HG02943 (cell line): ENCODE measurements around the gene CFAP43.

Source experiments
- ATAC-seq: cut with Tn5 transposase; IDR thresholded peaks from one replicate; pipeline ENCODE4 v1.9.1; 2021; ENCODE audit warnings: mild to moderate bottlenecking, low read depth, moderate library complexity; ENCODE audit not compliant: unreplicated experiment

Gene CFAP43, protein sequence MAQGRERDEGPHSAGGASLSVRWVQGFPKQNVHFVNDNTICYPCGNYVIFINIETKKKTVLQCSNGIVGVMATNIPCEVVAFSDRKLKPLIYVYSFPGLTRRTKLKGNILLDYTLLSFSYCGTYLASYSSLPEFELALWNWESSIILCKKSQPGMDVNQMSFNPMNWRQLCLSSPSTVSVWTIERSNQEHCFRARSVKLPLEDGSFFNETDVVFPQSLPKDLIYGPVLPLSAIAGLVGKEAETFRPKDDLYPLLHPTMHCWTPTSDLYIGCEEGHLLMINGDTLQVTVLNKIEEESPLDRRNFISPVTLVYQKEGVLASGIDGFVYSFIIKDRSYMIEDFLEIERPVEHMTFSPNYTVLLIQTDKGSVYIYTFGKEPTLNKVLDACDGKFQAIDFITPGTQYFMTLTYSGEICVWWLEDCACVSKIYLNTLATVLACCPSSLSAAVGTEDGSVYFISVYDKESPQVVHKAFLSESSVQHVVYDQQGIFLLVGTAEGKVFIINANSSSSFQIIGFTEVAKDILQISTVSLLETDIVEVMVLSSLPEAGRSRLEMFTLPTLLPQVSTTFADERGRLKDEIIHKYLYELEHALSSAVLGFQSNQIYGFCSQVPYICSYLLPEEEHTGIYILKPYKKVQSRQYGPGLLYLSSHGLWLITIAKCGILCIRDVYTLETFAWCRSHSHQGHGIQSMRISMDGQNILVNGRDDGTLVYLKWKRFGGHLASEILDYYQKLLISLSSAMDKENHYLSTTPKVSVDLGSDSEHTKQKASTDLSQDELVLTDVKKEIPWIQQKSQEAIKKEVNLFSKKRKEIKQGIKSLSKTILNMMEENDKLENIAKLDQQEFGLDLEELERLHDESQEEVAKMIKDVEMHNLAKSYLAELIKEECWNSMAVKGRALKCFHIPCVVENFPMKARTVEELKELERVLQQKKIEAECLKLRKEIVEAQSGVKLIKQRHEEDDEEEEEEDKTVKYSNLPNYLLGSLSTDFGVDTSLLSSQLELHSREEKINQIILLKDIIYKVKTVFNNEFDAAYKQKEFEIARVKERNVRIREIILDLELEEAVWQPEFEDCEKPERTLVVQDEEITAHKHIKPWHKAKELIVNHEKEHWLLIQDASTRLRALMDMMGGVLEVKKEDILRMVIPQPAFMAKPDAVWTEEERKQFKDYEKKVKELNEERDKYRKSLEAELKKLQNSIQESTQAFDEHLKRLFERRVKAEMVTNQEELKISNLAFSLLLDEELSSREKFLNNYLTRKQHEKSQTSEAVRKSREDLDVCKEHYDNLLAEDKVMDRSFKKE (N-terminal part only)

DNA sequence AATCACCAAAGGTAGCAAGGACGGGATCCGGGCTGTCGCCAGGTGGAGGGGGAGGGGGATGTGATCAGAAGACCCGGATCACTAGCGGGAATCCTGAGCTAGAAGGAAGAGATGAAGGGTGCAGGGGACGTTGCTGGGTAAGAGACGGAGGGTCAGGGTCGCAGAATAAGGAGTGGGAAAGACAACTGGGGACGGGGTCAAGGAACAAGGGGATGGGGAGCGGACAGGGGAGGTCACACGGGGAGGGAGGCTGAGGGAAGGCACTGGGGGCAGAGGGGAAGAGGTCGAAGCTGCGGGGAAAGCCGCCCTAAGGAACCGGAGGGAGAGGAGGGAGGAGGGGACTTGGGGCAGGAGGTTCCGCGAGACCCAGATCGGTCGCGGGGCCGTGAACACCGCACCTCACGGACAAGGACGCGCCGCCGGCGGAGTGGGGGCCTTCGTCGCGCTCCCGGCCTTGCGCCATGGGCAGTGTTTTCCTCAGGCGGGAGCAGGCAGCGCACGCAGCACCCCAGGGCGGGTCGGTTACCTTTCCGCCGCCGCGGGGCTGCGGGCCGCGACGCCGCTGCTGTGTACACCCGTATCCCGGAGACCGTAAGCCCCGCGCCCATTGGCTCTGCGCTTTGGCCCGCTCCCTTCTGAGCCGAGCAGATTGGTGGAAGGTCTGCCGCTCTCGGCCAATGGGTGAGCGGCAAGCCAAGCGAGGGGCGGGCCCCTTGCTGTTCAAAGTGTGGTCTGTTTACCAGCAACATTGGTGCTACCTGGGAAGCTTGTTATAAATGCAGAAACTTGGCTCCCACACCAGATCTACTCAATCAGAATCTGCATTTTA is at the start of gene CFAP43:
CFAP43 (minus strand) TSS at position 581 of the 829 bp plus-strand sequence; CDS start at position 463, 118 bp downstream.
- peak; percentile 100 for ATAC-seq

DNA sequence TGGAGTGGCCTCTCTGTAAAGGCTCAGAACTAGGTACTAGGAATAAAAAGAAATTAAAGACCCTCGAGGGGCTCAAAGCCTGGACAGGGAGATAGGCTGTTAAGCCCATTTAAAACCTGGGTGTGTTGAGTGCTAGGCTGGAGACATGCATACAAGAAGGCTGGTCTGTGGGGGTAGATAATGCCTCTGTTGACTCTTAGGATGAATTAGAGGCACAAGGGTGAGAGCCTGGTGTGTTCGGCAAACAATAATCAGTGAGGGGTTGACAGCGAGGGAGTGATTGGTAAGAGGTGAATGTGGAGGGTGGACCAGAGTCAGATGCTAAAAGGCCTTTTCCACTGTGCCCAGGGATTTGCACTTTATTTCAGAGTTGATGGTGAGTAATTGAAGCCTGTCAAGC is 49.5 kb upstream of the CFAP43 start:
- ATAC-seq, result no peak

DNA sequence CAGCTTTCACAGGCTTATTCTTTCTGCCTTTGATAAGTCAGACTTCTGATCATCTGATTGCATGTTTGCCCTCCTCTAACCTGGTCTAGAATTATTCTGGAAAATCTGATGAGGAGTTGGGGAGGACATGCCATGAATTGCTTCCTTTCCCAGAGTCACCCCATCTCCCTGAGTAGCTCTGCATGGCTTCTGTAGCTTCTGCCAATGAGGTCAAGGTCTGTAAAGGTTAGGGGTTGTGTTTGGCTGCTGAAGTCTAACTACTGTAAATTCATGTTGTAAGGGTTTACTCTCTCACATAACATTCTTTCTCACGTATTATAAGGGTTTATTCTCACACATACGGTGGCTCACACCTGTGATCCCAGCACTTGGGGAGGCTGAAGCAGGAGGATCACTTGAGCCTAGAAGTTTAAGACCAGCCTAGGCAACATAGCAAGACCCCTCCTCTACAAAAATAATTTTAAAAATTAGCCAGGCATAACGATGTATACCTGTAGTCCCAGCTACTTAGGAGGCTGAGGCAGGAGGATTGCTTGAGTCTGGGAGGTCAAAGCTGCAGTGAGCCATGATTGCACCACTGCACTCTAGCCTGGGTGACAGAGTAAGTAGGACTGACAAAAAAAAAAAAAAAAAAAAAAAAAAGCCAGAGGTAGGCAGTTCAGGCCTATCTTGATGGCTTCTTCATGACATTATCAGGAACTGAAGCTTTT is 47.5 kb upstream of the CFAP43 start:
- ATAC-seq, result no peak

DNA sequence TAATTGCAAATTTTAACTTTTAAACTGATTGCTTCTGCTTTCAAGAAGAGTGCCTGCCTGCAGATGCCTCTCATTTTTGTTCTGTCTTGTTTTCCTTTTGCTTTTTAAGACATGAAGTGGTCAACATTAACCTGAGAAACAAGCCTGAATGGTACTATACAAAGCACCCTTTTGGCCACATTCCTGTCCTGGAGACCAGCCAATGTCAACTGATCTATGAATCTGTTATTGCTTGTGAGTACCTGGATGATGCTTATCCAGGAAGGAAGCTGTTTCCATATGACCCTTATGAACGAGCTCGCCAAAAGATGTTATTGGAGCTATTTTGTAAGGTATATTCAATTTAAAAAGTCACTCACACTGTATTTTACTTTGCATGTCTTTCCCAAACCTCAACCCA is 45.6 kb upstream of the CFAP43 start:
- no peak for ATAC-seq

DNA sequence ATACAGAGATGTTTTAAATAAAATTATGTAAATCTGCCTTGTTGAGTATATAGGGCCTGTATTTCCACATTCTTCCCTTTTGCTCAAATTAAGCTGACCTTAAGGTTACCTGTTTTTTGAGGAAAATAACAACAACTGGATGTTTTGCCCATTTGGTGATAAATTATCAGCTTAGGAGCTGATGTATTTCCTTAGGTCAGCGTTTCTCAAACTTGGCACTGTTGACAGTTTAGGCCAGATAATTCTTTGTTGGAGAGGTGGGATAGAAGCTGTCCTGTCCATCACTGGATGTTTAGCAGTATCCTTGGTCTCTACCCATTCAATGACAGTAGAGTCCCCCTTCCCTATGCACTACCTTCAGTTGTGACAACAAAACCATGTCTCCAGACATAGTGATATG is 44.0 kb upstream of the CFAP43 start:
- no peak for ATAC-seq

DNA sequence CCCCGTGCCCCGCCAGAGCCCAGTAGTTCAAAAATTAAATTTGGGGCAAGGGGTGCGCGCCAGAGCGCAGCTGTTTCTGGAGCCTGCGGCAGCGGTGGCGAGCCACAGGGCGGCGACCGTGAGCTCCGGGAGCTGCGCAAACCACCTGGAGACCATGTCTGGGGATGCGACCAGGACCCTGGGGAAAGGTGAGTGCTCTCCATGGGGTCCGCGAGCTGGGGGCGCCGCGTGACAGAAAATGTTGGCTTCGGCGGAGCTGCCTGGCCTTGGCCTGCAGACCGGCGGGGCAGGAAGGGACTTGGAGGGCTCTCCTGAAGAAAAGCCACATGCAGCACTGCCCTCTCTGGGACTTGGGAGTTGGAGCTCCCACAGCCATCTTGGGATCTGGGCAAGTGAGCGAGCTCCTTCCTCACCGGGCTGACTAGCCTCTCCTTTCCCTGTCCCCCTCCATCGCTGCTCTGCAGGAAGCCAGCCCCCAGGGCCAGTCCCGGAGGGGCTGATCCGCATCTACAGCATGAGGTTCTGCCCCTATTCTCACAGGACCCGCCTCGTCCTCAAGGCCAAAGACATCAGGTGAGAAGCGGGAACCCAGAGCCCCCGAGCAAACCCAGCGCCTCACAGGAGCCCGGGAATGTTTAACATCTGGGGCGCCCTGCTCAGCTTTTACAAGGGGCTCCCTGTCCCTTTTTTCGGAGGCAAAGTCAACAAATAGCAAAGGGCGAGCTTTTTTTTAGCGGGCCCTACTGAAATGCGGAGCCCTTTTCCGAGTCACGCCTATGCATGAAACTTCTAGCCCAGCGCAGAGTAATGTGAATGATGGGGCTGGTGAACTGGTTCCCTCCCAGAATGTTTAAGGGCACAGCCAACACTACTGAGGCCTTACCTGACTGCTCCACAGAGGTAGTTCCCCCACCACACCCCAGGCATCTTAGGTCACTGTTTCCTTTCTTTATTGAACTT is 42.9 kb upstream of the CFAP43 start:
- ATAC-seq, result no peak

DNA sequence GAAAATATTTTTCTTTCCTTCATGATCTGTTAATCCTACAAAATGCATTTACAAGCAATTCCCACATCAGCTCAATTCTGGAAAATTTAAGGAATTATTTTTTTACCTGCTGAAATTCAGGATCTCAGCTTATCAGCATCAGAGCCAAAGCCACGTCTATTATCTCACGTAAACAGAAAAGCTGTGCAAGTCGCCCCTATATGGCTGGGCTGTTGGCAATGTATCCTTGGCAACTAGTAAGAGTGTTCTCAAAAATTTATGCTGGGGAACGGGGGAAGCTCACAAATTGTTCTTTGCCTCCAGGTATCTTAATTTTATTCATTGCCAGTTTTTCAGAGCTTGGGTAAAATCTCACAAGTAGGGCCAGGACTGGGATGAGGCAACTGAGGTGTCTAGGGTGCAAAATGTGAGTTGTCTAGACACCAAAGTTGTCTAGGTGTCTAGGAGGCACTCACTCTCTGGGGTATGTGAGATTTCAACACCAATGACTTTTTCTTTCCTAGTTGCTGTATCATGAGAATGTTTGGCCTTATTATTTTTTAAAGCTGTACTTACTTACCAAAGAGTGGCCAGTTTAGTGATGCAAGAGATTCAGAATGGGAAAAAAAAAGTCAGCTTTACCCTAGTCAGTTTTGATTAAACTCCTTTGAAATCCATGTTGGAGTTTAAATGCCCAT is 41.9 kb upstream of the CFAP43 start:
- ATAC-seq, result no peak

DNA sequence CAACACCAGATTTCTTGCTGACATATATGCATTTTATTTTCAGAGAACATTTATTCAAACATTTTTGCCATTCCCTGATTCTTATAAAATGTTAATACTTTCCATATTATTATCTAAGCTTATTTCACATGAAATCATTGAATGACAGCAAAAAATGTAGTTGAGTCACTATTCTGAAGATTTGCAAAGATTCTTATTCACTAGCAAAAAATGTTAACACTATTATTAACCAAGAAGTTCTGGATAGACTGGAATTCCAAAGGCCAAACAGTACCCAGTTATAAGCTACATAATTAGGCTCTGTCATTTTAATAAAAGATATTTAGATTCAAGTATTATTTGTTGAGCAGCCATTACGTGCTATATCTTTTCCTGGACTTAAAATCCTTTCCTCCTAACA is 41.1 kb upstream of the CFAP43 start:
- ATAC-seq, result no peak

DNA sequence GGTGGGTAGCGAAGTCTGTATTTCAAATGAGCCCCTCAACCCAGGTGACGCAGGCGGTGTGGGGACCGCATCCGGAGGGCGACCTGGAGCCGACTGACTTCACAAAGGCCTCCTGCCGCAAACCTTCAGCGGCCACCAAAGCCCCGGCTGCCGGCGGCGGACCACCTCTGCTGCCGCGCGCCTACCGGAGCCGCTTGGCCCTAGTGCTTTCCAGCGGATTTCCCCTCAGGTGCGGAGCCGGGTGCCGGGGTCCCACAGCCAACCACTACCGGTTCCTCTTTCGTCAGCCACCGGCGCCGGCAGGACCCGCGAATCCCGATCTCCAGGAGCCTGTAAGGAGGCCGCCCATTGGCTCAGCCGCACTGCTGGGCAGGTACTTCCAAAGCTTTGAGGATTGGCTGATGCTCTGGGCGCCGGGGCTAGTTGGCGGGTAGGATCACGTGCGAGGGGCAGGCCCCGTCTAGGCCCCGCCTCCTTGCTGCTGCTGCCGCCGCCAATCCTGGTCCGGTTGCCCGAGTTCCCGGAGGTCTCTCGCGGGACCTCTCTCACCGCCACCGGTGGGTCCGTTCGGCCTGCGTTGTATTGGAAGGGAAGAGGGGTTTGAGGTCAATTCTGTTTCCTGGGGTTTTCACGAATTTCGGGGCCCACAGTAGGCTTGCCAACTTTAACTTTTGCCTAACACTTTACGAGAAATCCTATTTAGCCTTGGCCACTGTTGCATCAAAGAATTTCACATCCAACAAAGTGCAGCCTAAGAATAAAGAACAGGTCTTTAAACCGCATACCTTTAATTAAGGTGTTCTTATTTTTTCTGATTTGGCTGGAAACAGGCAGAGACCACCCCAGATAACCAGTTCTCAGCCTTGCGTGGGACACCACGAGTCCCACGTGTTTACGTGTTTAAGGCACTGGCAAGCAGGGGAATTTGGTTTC is 36.8 kb upstream of the CFAP43 start, which contains the start of gene GSTO2:
GSTO2 (plus strand) TSS at position 472 of the 933 bp plus-strand sequence. CDS start 5,732 bp downstream, outside the sequence.
- ATAC-seq, result peak; percentile 98

DNA sequence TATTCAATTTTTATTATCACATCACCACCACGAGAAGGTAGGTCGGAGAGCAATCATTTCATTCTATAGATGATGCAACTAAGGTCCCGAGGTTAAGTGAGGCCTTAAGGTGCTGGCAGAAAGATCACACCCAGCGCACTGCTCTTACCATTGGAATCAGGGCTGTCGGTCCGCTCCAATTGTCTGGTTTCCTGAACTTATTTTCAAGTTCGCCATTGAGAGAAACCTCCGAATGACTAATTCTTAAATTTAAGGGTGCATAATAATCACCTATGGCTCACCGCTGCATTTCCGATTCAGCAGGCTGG is 36.2 kb upstream of the CFAP43 start:
- no peak for ATAC-seq

- ATAC-seq, result no peak
Measured at GRCh38 chr10:104267721-104268404, 35.7 kb upstream of the CFAP43 start.

GRCh38 chr10:104264783-104265182 is 32.6 kb upstream of the CFAP43 start:
- no peak for ATAC-seq

DNA sequence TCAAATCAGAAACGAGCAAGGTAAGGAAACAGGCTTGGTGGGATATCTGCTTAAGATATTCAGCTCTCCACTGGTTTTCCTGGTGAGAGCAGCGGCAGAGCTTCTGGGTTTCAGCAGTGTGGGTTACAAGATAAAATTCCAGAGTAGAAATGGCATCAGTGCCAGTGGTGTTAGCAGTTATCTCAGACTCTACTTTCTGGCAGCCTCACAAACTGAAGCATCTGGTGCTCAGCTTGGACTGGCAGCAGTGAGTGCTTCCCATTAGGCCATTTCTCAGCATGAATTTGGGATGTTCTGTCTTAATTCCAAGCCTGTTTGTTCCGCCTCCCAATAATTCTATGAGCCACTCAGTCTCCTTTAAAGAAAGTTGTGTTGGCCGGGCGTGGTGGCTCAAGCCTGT is 29.9 kb upstream of the CFAP43 start:
- no peak for ATAC-seq

- ATAC-seq, result no peak
Measured at GRCh38 chr10:104260775-104261115, 28.6 kb upstream of the CFAP43 start.

DNA sequence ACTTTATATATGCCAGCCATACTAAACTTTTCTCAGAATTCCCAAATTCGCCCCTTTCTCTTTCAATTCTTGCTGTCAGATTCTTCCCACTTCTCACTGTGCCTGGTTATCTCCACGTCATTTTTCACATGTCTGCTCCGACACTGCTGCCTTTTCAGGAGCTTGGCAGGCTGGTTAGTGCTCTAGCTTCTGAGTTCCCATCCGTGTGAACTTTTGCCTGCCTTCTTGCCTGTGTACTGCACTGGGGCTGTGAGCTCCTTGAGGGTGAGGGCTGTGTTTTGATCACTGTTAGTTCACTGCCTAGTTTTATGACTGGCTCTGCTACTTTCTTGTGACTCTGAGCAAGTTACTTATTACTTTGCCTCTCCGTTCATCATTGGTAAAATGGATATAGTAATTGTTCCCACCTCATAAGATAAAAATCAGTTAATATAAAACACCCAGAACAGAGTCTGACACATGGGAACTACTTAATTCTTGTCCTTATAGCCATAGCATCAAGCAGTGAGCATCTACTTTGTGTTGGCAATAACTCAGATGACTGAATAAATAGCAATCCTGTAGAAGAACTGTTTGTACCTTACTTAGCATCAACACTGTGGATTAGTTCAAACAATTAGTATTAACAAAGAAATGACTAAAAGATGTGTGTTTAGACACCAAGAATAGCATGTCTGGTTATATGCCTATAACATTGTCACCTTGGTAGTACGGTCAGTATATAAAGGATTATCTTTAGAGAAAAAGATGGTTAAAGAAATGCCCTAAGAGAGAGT is 28.0 kb upstream of the CFAP43 start:
- no peak for ATAC-seq
